Stimulated activated CD8-positive, alpha-beta memory T cell treated with anti-CD3 and anti-CD28 coated beads, Interleukin-7, amount 100 ng/mL, for 48 hours (primary cell): ENCODE data around the gene CXCL9.
"Not testable (repeated sequence)": the region's sequence is repeated elsewhere in the genome, so short reads cannot be mapped to it uniquely, and the experiment has no call there.

Experiments
- DNase-seq, 2 donors: peaks; one replicate each; pipeline ENCODE4 v3.0.0-alpha.2; 2020; ENCODE audit warnings: low read depth in 1 of 2; ENCODE audit errors: extremely low read depth in 1 of 2

CXCL9 gene

GRCh38 chr4:76013540-76013939 lies 6.2 kb upstream of the CXCL9 start:
- DNase-seq: no peak

GRCh38 chr4:76012388-76012801 lies 5.1 kb upstream of the CXCL9 start:
- DNase-seq: no peak

- DNase-seq: no peak
Observed at GRCh38 chr4:76011700-76012387, 4.5 kb upstream of the CXCL9 start.

- DNase-seq: no peak
Observed at GRCh38 chr4:76011018-76011670, 3.8 kb upstream of the CXCL9 start.

- DNase-seq: no peak
Observed at GRCh38 chr4:76010576-76010975, 3.3 kb upstream of the CXCL9 start.

- DNase-seq: no peak
Observed at GRCh38 chr4:76009311-76009710, 2.0 kb upstream of the CXCL9 start.

- no peak for DNase-seq
Observed at GRCh38 chr4:76003620-76004019, 3.7 kb downstream of the CXCL9 start.

- DNase-seq: no peak
Observed at GRCh38 chr4:76003035-76003434, 4.3 kb downstream of the CXCL9 start.

- no peak for DNase-seq
Observed at GRCh38 chr4:76002176-76002575, 5.1 kb downstream of the CXCL9 start.

GRCh38 chr4:76001700-76002099 lies 5.6 kb downstream of the CXCL9 start:
- no peak for DNase-seq

GRCh38 chr4:76000279-76000678 lies 7.0 kb downstream of the CXCL9 start:
- DNase-seq: no peak

- not testable (repeated sequence) for DNase-seq
Observed at GRCh38 chr4:75998525-75999147, 8.7 kb downstream of the CXCL9 start.

GRCh38 chr4:75997946-75998345 lies 9.4 kb downstream of the CXCL9 start:
- no peak for DNase-seq

- DNase-seq: no peak
Observed at GRCh38 chr4:75997081-75997480, 10.2 kb downstream of the CXCL9 start.

GRCh38 chr4:75995727-75996126 lies 11.6 kb downstream of the CXCL9 start:
- no peak for DNase-seq

GRCh38 chr4:75992462-75992861 lies 14.8 kb downstream of the CXCL9 start:
- DNase-seq: no peak

- DNase-seq: no peak
Observed at GRCh38 chr4:75989846-75990528, 17.3 kb downstream of the CXCL9 start.

- no peak for DNase-seq
Observed at GRCh38 chr4:75985116-75985515, 22.2 kb downstream of the CXCL9 start.

GRCh38 chr4:75980576-75980975 lies 26.7 kb downstream of the CXCL9 start:
- no peak for DNase-seq

GRCh38 chr4:75976177-75976576 lies 31.1 kb downstream of the CXCL9 start:
- no peak for DNase-seq

GRCh38 chr4:75973766-75974165 lies 33.5 kb downstream of the CXCL9 start:
- DNase-seq: no peak

GRCh38 chr4:75968084-75968483 lies 39.2 kb downstream of the CXCL9 start:
- DNase-seq: no peak
